HL-60 (cell line): ENCODE results near the gene PRKCE.

Experiments used
- DNase-seq, 2 experiments: peaks; one replicate each; pipeline ENCODE4 v3.0.0-alpha.2; 2010 to 2020; ENCODE audit warnings: low read depth in 1 of 2, low spot score in 1 of 2
- H3K27ac ChIP-seq: fragments of 250-450 bp; sonication (Bioruptor Pico); replicated peaks from 2 replicates; pipeline ENCODE4 v1.5.1; 2020; ENCODE audit warnings: mild to moderate bottlenecking, moderate library complexity
- H3K27me3 ChIP-seq: fragments of 250-450 bp; sonication (Bioruptor Pico); 2 replicates; pipeline ENCODE4 v1.5.1; 2021; ENCODE audit warnings: mild to moderate bottlenecking, moderate library complexity; ENCODE audit not compliant: insufficient read depth, poor library complexity, severe bottlenecking
- H3K4me3 ChIP-seq: replicated peaks from 2 replicates; pipeline ENCODE4 v1.5.1; 2011; ENCODE audit warnings: mild to moderate bottlenecking, control low read depth, low read length; ENCODE audit not compliant: insufficient read depth
- GABPA ChIP-seq: IDR thresholded peaks from 2 replicates; pipeline ENCODE4 v1.6.1; 2012; ENCODE audit warnings: low read depth
- POLR2AphosphoS5 ChIP-seq: IDR thresholded peaks from 2 replicates; pipeline ENCODE4 v1.6.1; 2012; ENCODE audit warnings: low read depth
- SPI1 ChIP-seq: IDR thresholded peaks from 2 replicates; pipeline ENCODE4 v1.6.1; 2012; ENCODE audit warnings: low read depth, mild to moderate bottlenecking, borderline replicate concordance
- TF ChIP-seq, protein P1 (sequence below): IDR thresholded peaks from one replicate; pipeline ENCODE4 v1.5.1; 2011; ENCODE audit warnings: low read length, control low read depth, inconsistent platforms; ENCODE audit not compliant: insufficient read depth
- TF ChIP-seq, protein P2 (sequence below): IDR thresholded peaks from 2 replicates; pipeline ENCODE4 v1.6.1; 2012; ENCODE audit warnings: low read depth; ENCODE audit not compliant: insufficient replicate concordance

Gene PRKCE

DNA sequence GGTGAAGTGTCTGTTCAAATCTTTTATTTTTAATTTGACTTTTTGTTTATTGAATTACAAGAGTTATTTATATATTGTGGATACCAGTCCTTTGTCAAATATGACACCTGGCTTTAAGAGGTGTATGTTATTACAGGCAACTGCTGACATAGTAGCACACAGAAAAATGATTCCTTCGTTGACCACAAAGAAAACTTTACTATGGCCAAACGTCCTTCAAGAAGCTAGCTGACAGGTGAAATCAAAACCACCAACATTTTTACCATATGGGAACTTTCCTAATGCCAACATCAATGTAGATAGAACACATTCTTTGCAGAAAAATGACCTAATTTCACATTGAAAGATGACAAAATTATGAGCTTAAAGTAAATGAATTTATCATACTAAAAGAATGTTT, 34.0 kb upstream of the PRKCE start:
- H3K27me3 ChIP-seq: no peaks in the 10 kb centered on the region
- H3K4me3 ChIP-seq: no peak overlapping the region
- H3K27ac ChIP-seq: no peak overlapping the region
- TF ChIP-seq, protein P1, sequence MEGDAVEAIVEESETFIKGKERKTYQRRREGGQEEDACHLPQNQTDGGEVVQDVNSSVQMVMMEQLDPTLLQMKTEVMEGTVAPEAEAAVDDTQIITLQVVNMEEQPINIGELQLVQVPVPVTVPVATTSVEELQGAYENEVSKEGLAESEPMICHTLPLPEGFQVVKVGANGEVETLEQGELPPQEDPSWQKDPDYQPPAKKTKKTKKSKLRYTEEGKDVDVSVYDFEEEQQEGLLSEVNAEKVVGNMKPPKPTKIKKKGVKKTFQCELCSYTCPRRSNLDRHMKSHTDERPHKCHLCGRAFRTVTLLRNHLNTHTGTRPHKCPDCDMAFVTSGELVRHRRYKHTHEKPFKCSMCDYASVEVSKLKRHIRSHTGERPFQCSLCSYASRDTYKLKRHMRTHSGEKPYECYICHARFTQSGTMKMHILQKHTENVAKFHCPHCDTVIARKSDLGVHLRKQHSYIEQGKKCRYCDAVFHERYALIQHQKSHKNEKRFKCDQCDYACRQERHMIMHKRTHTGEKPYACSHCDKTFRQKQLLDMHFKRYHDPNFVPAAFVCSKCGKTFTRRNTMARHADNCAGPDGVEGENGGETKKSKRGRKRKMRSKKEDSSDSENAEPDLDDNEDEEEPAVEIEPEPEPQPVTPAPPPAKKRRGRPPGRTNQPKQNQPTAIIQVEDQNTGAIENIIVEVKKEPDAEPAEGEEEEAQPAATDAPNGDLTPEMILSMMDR: no peak
- TF ChIP-seq SPI1: no peak
- no peak for TF ChIP-seq POLR2AphosphoS5
- TF ChIP-seq, protein P2, sequence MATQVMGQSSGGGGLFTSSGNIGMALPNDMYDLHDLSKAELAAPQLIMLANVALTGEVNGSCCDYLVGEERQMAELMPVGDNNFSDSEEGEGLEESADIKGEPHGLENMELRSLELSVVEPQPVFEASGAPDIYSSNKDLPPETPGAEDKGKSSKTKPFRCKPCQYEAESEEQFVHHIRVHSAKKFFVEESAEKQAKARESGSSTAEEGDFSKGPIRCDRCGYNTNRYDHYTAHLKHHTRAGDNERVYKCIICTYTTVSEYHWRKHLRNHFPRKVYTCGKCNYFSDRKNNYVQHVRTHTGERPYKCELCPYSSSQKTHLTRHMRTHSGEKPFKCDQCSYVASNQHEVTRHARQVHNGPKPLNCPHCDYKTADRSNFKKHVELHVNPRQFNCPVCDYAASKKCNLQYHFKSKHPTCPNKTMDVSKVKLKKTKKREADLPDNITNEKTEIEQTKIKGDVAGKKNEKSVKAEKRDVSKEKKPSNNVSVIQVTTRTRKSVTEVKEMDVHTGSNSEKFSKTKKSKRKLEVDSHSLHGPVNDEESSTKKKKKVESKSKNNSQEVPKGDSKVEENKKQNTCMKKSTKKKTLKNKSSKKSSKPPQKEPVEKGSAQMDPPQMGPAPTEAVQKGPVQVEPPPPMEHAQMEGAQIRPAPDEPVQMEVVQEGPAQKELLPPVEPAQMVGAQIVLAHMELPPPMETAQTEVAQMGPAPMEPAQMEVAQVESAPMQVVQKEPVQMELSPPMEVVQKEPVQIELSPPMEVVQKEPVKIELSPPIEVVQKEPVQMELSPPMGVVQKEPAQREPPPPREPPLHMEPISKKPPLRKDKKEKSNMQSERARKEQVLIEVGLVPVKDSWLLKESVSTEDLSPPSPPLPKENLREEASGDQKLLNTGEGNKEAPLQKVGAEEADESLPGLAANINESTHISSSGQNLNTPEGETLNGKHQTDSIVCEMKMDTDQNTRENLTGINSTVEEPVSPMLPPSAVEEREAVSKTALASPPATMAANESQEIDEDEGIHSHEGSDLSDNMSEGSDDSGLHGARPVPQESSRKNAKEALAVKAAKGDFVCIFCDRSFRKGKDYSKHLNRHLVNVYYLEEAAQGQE: no peak
- TF ChIP-seq GABPA: no peak
- DNase-seq: no peak

DNA sequence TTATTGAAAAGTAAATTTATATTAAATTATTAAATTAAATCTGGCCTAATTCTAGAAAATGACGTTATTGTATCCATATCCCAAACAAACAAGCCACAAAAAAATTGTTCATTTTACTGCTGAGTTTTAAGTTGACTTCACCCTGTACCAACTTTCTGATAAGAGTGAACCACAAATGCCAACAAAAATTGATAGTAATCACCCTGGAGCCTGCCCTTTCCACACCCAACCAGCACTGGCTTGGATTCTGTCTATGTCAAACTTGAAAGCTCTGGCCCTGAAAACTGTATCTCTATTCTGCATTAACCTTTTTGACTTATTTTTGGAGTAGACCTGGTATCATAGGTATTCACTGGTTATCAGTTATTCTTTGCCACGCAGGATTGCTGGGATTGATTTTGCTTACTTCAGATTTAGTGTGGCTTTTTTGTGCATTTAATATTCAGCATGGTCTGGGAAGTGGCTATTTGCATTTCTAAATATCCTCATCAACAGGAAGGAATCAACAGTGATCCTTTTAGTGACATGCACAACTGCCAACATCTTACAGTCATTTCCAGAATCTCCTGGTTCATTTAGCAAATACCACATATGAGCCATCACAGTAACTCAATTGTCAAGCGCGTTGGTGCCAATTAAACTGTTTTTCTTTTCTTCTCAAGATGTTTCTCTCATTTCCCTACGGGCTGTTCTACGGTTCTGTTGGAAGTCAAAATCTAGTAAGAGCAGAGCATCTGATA, 29.0 kb upstream of the PRKCE start:
- H3K27me3 ChIP-seq: no peaks in the 10 kb centered on the region
- no peak overlapping the region for H3K4me3 ChIP-seq
- DNase-seq: no peak
- no peak overlapping the region for H3K27ac ChIP-seq
- TF ChIP-seq POLR2AphosphoS5 (no peak), GABPA (no peak), SPI1 (no peak)
- TF ChIP-seq, protein P2: no peak
- TF ChIP-seq, protein P1: no peak

DNA sequence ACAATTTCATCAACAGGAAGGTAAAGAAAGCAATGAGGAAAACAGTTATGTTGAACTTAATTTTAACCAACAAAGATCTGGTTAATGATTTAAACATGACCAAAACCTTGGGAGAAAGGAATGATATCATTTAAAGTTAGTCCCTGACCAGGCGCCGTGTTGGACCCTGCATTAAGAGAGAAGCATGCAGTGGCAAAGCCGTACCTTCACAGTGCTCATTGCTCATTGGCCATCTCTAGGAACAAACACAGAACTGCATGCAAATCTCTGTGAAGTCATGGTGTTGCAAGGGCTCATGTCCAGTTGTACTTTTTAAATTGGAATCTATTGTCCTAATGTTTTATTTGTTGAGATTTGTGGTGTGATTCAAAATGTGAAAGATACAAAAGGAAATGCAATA, 28.4 kb upstream of the PRKCE start:
- H3K4me3 ChIP-seq: no peak overlapping the region
- no peak for DNase-seq
- TF ChIP-seq, protein P1: no peak
- no peak for TF ChIP-seq SPI1
- TF ChIP-seq POLR2AphosphoS5: no peak
- TF ChIP-seq GABPA: no peak
- TF ChIP-seq, protein P2: no peak
- no peaks in the 10 kb centered on the region for H3K27me3 ChIP-seq
- no peak overlapping the region for H3K27ac ChIP-seq
